Transverse colon (tissue), 4 donors: ENCODE data around the gene AKR1C8. TPM values are rescaled to one million over a fixed set of nuclear protein-coding genes. Genes with fewer than 3 reads are reported as not detected.

Source experiments
- DNase-seq: peaks from one replicate; pipeline ENCODE4 v3.0.0-alpha.2; 2019
- H3K27ac ChIP-seq, 4 donors: fragments of 200-600 bp; sonication (generic); 2 replicates each; pipeline ENCODE4 v1.5.1; 2016 to 2018; ENCODE audit warnings: inconsistent platforms in 4 of 4
- H3K27me3 ChIP-seq: fragments of 200-600 bp; sonication (generic); 2 replicates; pipeline ENCODE4 v1.5.1; 2017; ENCODE audit warnings: inconsistent platforms
- H3K36me3 ChIP-seq, 4 donors: fragments of 200-600 bp; sonication (generic); 2 replicates each; pipeline ENCODE4 v1.5.1; 2017 to 2019; ENCODE audit warnings: inconsistent platforms in 4 of 4
- H3K4me1 ChIP-seq, 4 donors: fragments of 200-600 bp; sonication (generic); 2 replicates each; pipeline ENCODE4 v1.5.1; 2017 to 2020; ENCODE audit warnings: inconsistent platforms in 4 of 4
- H3K4me3 ChIP-seq, 4 donors: fragments of 200-600 bp; sonication (generic); 1 replicate in 1 of 4; 2 replicates in 3 of 4; pipeline versions ENCODE4 v1.5.1 to v1.6.1; 2017 to 2019; ENCODE audit warnings: inconsistent platforms in 4 of 4
- H3K9me3 ChIP-seq, 2 donors: fragments of 200-600 bp; sonication (generic); 2 replicates each; pipeline ENCODE4 v1.5.1; 2017 to 2019; ENCODE audit warnings: inconsistent platforms in 2 of 2
- EP300 ChIP-seq: sonication (generic); formaldehyde crosslinking; IDR thresholded peaks from one replicate; pipeline ENCODE4 v1.6.1; 2017; ENCODE audit warnings: antibody characterized with exemption, low read depth
- POLR2A ChIP-seq: fragments of 450-650 bp; IDR thresholded peaks from one replicate; pipeline ENCODE4 v1.6.1; 2016; ENCODE audit warnings: antibody characterized with exemption, mild to moderate bottlenecking, moderate library complexity
- POLR2AphosphoS5 ChIP-seq, 3 donors: sonication (generic); formaldehyde crosslinking; IDR thresholded peaks; one replicate each; pipeline ENCODE4 v1.6.1; 2016; ENCODE audit warnings: antibody characterized with exemption in 3 of 3
- WGBS, 2 donors: methylation state at CpG; one replicate each; pipeline ENCODE4 v1.1.5; 2018; ENCODE audit warnings: low coverage in 1 of 2; 5-methylcytosine and 5-hydroxymethylcytosine counted together
- in situ Hi-C, 4 donors: fragments of 200-750 bp; cut with MboI; loops; one replicate each; pipeline versions ENCODE4 v1.15.0 to v1.15.1; 2017; ENCODE audit warnings: low sequenced_read_pairs in 3 of 4, low pct_ligation_motif_present in 1 of 4, low pct_unique_long_range_greater_than_20kb in 1 of 4
- intact Hi-C: fragments of 100-400 bp; cut with DNase I; formaldehyde crosslinking; loops from one replicate; pipeline ENCODE4 v1.15.1; 2023; ENCODE audit warnings: low total_unique reads
- total RNA-seq, 4 donors: library from RNA; depleted of rRNA; stranded (reverse); fragments of >200 nt; gene quantifications; one replicate each; pipeline ENCODE4 v1.1.0, GENCODE V29; 2016
- TF ChIP-seq, protein P1 (sequence below), 5 experiments: fragments of 200-600 bp in 3 of 5; fragments of 450-650 bp in 2 of 5; sonication (generic) in 3 of 5; IDR thresholded peaks; 1 replicate in 2 of 5; 2 replicates in 3 of 5; pipeline ENCODE4 v1.5.1; 2016 to 2017; ENCODE audit warnings: antibody characterized with exemption in 5 of 5, inconsistent platforms in 3 of 5, mild to moderate bottlenecking in 2 of 5, moderate library complexity in 1 of 5

The AKR1C8 gene
- total RNA-seq, 4 donors from 2014 or later: 1.4 TPM; not detected in 3

DNA sequence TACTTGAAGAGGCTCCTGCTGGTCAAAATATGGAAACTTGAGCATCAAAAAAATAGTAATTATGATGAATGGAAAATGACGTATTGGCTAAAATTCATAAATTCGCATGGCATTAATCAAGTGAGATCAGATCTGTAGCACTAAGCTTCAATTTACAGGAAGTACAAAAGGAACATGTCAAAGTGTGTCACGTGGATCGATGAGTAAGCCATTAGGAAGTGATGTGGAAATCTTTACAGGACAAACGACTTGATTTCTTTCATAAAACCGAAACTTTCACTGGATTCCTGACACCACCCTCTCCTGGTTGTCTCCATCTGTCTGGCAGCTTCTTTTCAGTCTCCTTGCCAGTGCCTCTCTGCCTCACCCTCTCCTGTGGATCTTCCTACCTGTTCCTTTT is 25.8 kb downstream of the AKR1C8 start:
- in situ Hi-C loops: no loop called here
- H3K27me3 ChIP-seq: no peaks in the 10 kb centered on the region

DNA sequence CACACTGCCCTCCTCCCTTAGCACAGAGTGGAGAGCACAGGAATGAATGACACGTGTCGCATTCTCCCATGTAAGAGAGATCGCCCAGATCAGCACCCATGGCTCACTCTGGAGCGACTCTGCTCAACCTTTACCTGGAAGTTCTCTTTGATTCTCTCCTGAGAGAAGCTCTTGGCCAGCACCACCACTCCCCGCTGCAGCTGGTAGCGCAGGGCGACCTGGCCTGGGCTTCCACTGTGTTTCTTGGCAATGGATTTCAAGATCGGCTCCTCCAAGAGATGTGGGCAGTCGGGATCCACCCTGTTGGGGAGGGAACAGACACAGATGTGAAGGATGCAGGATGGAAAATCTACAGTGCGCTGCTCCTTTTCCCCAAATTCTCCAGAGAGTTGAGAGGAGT is 27.4 kb downstream of the AKR1C8 start:
- Histone ChIP-seq H3K27ac (no peak overlapping the region), H3K9me3 (peaks cover 0 to 1% of the 10 kb centered on the region in 2 donors), H3K27me3 (no peaks in the 10 kb centered on the region), H3K4me1 (no peaks in the 10 kb centered on the region), H3K4me3 (no peak overlapping the region), H3K36me3 (no peaks in the 10 kb centered on the region)
- no peak for DNase-seq
- 82 to 89% methylated on average over 4 to 10 of the region's 10 CpGs for WGBS, 2 donors
- TF ChIP-seq POLR2AphosphoS5 (IDR thresholded peaks at IDR 0.05) (no peak), POLR2A (no peak), EP300 (no peak)
- TF ChIP-seq, protein P1, sequence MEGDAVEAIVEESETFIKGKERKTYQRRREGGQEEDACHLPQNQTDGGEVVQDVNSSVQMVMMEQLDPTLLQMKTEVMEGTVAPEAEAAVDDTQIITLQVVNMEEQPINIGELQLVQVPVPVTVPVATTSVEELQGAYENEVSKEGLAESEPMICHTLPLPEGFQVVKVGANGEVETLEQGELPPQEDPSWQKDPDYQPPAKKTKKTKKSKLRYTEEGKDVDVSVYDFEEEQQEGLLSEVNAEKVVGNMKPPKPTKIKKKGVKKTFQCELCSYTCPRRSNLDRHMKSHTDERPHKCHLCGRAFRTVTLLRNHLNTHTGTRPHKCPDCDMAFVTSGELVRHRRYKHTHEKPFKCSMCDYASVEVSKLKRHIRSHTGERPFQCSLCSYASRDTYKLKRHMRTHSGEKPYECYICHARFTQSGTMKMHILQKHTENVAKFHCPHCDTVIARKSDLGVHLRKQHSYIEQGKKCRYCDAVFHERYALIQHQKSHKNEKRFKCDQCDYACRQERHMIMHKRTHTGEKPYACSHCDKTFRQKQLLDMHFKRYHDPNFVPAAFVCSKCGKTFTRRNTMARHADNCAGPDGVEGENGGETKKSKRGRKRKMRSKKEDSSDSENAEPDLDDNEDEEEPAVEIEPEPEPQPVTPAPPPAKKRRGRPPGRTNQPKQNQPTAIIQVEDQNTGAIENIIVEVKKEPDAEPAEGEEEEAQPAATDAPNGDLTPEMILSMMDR (IDR thresholded peaks at IDR 0.05): no peak
- intact Hi-C loops (no loop called here), in situ Hi-C loops (no loop called here)

More for the DNA sequence above, 25.8 kb downstream of the AKR1C8 start:
- intact Hi-C loops: no loop called here
- Histone ChIP-seq H3K9me3 (peaks cover 12 to 15% of the 10 kb centered on the region in 2 donors), H3K4me1 (no peaks in the 10 kb centered on the region), H3K27ac (no peak overlapping the region), H3K36me3 (no peaks in the 10 kb centered on the region), H3K4me3 (no peak overlapping the region)
- WGBS, 2 donors: 78% methylated on average over 6 of the region's 6 CpGs
- no peak for DNase-seq
- TF ChIP-seq EP300 (no peak), POLR2AphosphoS5 (IDR thresholded peaks at IDR 0.05) (no peak), POLR2A (no peak)
- TF ChIP-seq, protein P1 (IDR thresholded peaks at IDR 0.05): no peak

DNA sequence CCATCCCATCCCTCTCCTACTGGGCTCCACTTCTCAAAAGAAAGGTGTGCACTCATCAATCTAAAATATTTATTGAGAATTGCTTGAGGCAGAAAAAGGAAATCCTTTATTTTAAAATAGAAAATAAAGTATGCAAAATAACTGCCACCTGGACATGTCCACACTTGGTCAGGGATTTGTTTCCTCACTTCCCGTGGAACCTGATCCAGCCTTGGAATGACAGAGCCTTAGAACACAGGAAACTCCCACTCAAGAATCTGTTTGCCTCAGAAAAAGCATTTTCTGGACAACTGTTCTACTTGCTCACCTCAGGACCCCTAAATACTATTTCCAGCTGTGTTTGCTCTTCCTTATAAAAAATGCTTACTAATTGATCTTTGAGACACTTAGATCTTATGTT is 29.0 kb downstream of the AKR1C8 start:
- DNase-seq: no peak
- H3K27me3 ChIP-seq: no peaks in the 10 kb centered on the region
- TF ChIP-seq POLR2A (no peak), EP300 (no peak), POLR2AphosphoS5 (IDR thresholded peaks at IDR 0.05) (no peak)
- TF ChIP-seq, protein P1 (IDR thresholded peaks at IDR 0.05): no peak
- intact Hi-C loops (no loop called here), in situ Hi-C loops (no loop called here)
- no peak overlapping the region for H3K4me3 ChIP-seq
- WGBS, 2 donors: 41% methylated on average over 1 of the region's 1 CpG; no CpG with 5 or more reads in 1 of the 2 donors
- H3K9me3 ChIP-seq: no peaks in the 10 kb centered on the region
- no peak overlapping the region for H3K27ac ChIP-seq
- no peaks in the 10 kb centered on the region for H3K4me1 ChIP-seq
- H3K36me3 ChIP-seq: no peaks in the 10 kb centered on the region

DNA sequence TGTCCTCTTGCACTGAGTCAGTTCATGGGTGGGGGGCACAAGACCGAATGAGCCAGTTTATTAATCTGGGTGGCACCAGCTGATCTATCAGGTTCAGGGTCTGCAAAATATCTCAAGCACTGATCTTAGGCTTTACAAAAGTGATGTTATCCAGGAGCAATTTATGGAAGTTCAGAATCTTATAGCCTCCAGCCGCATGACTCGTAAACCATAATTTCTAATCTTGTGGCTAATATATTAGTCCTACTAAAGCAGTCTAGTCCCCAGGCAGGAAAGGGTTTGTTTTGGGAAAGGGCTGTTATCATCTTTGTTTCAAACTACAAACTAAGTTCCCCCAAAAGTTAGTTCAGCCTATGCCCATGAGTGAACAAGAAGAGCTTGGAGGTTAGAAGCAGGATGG is 33.9 kb downstream of the AKR1C8 start:
- no peaks in the 10 kb centered on the region for H3K27me3 ChIP-seq
- no peak for DNase-seq
- no peak overlapping the region for H3K4me3 ChIP-seq
- peaks cover 4 to 7% of the 10 kb centered on the region in 2 donors for H3K9me3 ChIP-seq
- TF ChIP-seq POLR2A (no peak), EP300 (no peak), POLR2AphosphoS5 (IDR thresholded peaks at IDR 0.05) (no peak)
- TF ChIP-seq, protein P1 (IDR thresholded peaks at IDR 0.05): no peak
- peaks cover 2 to 30% (median 19%) of the 10 kb centered on the region in 4 donors for H3K4me1 ChIP-seq
- intact Hi-C loops: no loop called here
- WGBS, 2 donors: 90 to 100% methylated on average over 2 to 3 of the region's 3 CpGs
- no peak overlapping the region for H3K27ac ChIP-seq
- in situ Hi-C loops: no loop called here
- no peaks in the 10 kb centered on the region for H3K36me3 ChIP-seq
